GM21360 (cell line): Measurements from ENCODE around the gene ENOX1.
A peak's percentile ranks its signal among the peaks of the same experiment; 100 is the strongest.

ENCODE experiments used
- ATAC-seq: cut with Tn5 transposase; IDR thresholded peaks from one replicate; pipeline ENCODE4 v1.9.1; 2021; ENCODE audit warnings: mild to moderate bottlenecking, moderate library complexity; ENCODE audit not compliant: unreplicated experiment

Gene ENOX1

GRCh38 chr13:43391036-43391435 is 395.7 kb downstream of the ENOX1 start:
- peak; percentile 33 for ATAC-seq

- peak; percentile 49 for ATAC-seq
Measured at GRCh38 chr13:43390619-43391018, 396.2 kb downstream of the ENOX1 start.

GRCh38 chr13:43389983-43390382 is 396.8 kb downstream of the ENOX1 start:
- no peak for ATAC-seq

GRCh38 chr13:43389573-43389972 is 397.2 kb downstream of the ENOX1 start:
- no peak for ATAC-seq

- ATAC-seq: no peak
Measured at GRCh38 chr13:43388282-43389034, 398.3 kb downstream of the ENOX1 start.

GRCh38 chr13:43387880-43388279 is 398.9 kb downstream of the ENOX1 start:
- ATAC-seq: no peak

GRCh38 chr13:43383498-43384165 is 403.1 kb downstream of the ENOX1 start:
- ATAC-seq: no peak

GRCh38 chr13:43379738-43380137 is 407.0 kb downstream of the ENOX1 start:
- no peak for ATAC-seq

- no peak for ATAC-seq
Measured at GRCh38 chr13:43377973-43378372, 408.8 kb downstream of the ENOX1 start.

GRCh38 chr13:43377149-43377548 is 409.6 kb downstream of the ENOX1 start:
- no peak for ATAC-seq

GRCh38 chr13:43376596-43376995 is 410.2 kb downstream of the ENOX1 start:
- no peak for ATAC-seq

- no peak for ATAC-seq
Measured at GRCh38 chr13:43375797-43376465, 410.8 kb downstream of the ENOX1 start.

GRCh38 chr13:43374621-43375020 is 412.2 kb downstream of the ENOX1 start:
- ATAC-seq: no peak

- no peak for ATAC-seq
Measured at GRCh38 chr13:43373400-43373799, 413.4 kb downstream of the ENOX1 start.

- ATAC-seq: no peak
Measured at GRCh38 chr13:43370842-43371241, 415.9 kb downstream of the ENOX1 start.

GRCh38 chr13:43369319-43369718 is 417.5 kb downstream of the ENOX1 start:
- no peak for ATAC-seq

GRCh38 chr13:43368003-43368402 is 418.8 kb downstream of the ENOX1 start:
- ATAC-seq: no peak

- ATAC-seq: no peak
Measured at GRCh38 chr13:43365039-43365344, 421.8 kb downstream of the ENOX1 start.

- no peak for ATAC-seq
Measured at GRCh38 chr13:43364210-43365038, 422.3 kb downstream of the ENOX1 start.

- ATAC-seq: no peak
Measured at GRCh38 chr13:43363156-43363953, 423.4 kb downstream of the ENOX1 start.
